ENCODE data around the gene RARB.

The RARB gene

GRCh38 chr3:25427942-25428788, at the start of gene RARB:
Gene RARB, plus strand, starts transcription at chr3:25428263. Its CDS starts 469 bp downstream, at chr3:25428732.
- DNase-seq, result no peak

- no peak for DNase-seq
Measured at GRCh38 chr3:25378786-25379311, 49.2 kb upstream of the RARB start.

- no peak for DNase-seq
Measured at GRCh38 chr3:25380222-25380739, 47.8 kb upstream of the RARB start.

- no peak for DNase-seq
Measured at GRCh38 chr3:25381083-25381482, 47.0 kb upstream of the RARB start.

- DNase-seq, result no peak
Measured at GRCh38 chr3:25384471-25384870, 43.6 kb upstream of the RARB start.

- DNase-seq, result no peak
Measured at GRCh38 chr3:25385807-25386460, 42.1 kb upstream of the RARB start.

GRCh38 chr3:25386686-25387255, 41.3 kb upstream of the RARB start:
- no peak for DNase-seq

- no peak for DNase-seq
Measured at GRCh38 chr3:25390605-25391004, 37.5 kb upstream of the RARB start.

GRCh38 chr3:25396251-25396650, 31.8 kb upstream of the RARB start:
- DNase-seq, result no peak

GRCh38 chr3:25396686-25397085, 31.4 kb upstream of the RARB start:
- DNase-seq, result no peak

- DNase-seq, result no peak
Measured at GRCh38 chr3:25397150-25397549, 30.9 kb upstream of the RARB start.

- DNase-seq, result no peak
Measured at GRCh38 chr3:25400587-25400986, 27.5 kb upstream of the RARB start.

GRCh38 chr3:25403968-25404367, 24.1 kb upstream of the RARB start:
- DNase-seq, result no peak

- DNase-seq, result no peak
Measured at GRCh38 chr3:25404569-25404968, 23.5 kb upstream of the RARB start.

- DNase-seq, result no peak
Measured at GRCh38 chr3:25405335-25405734, 22.7 kb upstream of the RARB start.

GRCh38 chr3:25410703-25411102, 17.4 kb upstream of the RARB start:
- no peak for DNase-seq

GRCh38 chr3:25412269-25412668, 15.8 kb upstream of the RARB start:
- DNase-seq, result no peak

- DNase-seq, result no peak
Measured at GRCh38 chr3:25416176-25416575, 11.9 kb upstream of the RARB start.

GRCh38 chr3:25418596-25418995, 9.5 kb upstream of the RARB start:
- no peak for DNase-seq

GRCh38 chr3:25419251-25419650, 8.8 kb upstream of the RARB start:
- no peak for DNase-seq

- DNase-seq, result no peak
Measured at GRCh38 chr3:25420147-25420546, 7.9 kb upstream of the RARB start.

- no peak for DNase-seq
Measured at GRCh38 chr3:25420885-25421284, 7.2 kb upstream of the RARB start.

GRCh38 chr3:25421747-25422146, 6.3 kb upstream of the RARB start:
- DNase-seq, result no peak
